HG02884 (cell line): ENCODE measurements around the gene TARS3.
A peak's percentile ranks its signal among the peaks of the same experiment; 100 is the strongest.

Source experiments
- ATAC-seq: cut with Tn5 transposase; IDR thresholded peaks from one replicate; pipeline ENCODE4 v1.9.1; 2021; ENCODE audit warnings: mild to moderate bottlenecking, moderate library complexity; ENCODE audit not compliant: unreplicated experiment

TARS3 gene

DNA sequence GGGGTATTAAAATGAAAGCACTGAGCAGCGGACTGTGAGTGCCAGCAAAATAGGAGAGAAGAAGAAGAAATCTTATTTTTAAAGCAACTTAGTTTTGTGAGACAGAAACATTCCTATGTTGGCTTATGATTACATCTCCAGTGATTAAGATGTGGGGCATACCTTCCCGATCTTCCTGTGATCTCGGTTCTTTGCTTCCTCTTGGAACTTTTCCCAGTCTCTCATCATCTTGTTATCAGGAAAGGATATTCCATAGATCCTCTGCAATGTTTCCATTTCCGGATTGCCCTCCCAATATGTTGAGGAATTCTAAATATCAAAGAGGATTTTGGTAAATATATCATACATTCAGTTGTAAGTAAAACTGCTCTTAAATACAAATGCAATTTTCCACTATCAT lies 22.2 kb downstream of the TARS3 start:
- no peak for ATAC-seq

DNA sequence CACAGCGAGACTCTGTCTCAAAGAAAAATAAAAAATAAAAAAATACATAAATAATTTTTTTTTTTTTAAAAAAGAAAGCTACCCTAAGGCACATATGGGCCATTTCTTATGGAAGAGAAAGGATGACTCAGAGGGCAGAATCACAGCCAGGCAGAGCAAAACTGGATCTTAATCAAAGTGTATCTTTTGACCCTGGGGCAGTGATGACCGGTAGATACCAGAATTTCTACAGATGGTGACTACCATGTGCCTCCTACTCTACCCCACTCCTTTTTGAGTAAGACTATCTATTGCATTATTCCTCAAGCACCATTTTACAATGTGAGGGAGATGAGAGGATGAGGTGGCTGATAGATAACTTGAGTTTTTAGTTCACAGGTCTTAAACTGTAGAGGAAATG lies 26.0 kb downstream of the TARS3 start:
- no peak for ATAC-seq

- ATAC-seq = no peak
These were observed 26.8 kb downstream of the TARS3 start for GRCh38 chr15:101697488-101697887.

GRCh38 chr15:101696829-101697228 lies 27.4 kb downstream of the TARS3 start:
- no peak for ATAC-seq

GRCh38 chr15:101694261-101694660 lies 30.0 kb downstream of the TARS3 start:
- ATAC-seq = no peak

GRCh38 chr15:101692801-101693598 lies 31.3 kb downstream of the TARS3 start:
- ATAC-seq = no peak

DNA sequence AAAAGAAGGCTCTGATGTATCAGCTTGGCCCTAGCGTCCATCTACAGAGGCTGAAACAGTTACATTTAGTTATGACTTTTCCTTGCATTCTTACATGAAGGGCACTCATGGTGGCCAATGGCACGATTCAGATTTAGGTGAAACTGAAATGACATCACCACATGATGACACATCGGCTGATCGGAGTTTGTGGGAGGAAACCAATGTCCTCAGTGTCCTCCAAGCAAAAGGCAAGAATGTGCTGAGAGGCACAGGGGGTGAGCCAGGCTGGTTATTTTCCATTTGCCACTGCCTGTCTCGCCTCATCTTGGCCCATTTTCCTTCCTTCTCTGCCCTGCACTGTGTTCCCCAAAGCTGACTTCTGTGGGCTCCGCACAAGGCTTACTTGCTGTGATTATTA lies 34.4 kb downstream of the TARS3 start:
- no peak for ATAC-seq

GRCh38 chr15:101686718-101687117 lies 37.6 kb downstream of the TARS3 start:
- no peak for ATAC-seq

DNA sequence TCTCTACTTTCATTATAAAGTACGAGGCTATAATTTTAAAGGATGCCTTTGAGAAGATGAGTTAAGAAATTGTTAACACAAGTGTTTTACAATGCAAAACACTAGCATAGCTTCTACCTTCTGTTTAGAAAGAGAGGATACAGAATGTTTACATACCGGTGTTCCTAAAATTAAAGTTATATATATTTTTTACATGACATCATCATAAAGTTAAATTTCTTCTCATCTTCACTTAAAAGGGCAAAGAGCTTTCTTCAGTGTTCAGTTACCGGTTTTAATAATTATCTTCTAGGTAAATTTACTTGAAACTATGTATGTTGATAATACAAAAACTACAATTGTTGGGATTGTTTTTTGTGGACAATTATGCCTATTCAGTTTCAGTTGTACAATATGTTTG lies 39.4 kb downstream of the TARS3 start:
- no peak for ATAC-seq

DNA sequence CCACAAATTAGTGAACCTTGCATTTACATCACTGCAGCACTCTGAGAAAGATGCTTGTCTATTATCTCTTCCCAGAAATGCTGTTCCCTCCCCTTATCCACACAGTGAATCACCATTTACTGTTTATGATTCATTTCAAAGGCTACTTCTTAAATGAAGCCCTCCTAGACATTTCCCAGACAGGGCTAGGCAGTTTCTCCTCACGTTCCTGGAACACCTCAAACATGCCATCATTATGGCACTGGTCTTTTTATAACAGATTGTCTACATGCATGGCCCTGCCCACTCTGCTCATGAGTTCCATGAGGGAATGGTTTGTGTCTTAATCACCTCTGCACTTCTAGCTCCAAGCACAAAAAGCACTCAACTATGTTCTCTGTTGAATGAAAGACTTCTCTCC lies 39.9 kb downstream of the TARS3 start:
- no peak for ATAC-seq

GRCh38 chr15:101679806-101680205 lies 44.5 kb downstream of the TARS3 start:
- no peak for ATAC-seq

DNA sequence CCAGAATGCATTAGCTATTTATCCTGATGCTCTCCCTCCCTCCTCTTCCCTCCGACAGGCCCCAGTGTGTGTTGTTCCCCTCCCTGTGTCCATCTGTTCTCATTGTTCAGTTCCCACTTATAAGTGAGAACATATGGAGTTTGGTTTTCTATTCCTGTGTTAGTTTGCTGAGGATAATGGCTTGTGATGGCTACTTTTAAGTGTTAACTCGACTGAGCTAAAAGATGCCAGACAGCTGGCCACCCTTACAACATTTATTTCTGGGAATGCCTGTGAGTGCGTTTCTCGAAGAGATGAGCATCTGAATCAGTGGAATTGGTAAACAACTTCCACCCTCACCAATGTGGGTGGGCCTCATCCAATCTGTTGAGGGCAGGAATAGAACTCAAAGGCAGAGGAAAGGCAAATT lies 47.3 kb downstream of the TARS3 start:
- ATAC-seq = no peak

- peak; percentile 86 for ATAC-seq
These were observed 48.3 kb downstream of the TARS3 start for GRCh38 chr15:101675796-101676582.

- no peak for ATAC-seq
These were observed 49.3 kb downstream of the TARS3 start for GRCh38 chr15:101675015-101675414.

GRCh38 chr15:101672298-101672697 lies 52.0 kb downstream of the TARS3 start:
- no peak for ATAC-seq

DNA sequence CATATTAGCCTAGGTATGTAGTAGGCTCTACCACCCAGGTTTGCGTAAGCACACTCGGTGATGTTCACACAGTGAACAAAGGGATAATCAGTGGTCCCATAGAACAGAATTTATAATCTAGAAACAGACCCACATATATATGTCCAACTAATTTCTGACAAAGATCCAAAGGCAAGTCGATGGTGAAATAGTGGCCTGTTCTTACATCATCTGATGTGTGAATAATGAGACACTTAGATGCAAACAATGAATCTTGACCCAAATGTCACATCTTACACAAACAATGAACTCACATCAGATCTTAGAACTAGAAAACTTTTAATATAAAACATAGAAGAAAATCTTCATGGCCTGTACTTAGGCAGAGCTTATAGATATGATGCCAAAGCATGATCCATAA lies 54.5 kb downstream of the TARS3 start:
- ATAC-seq = no peak

GRCh38 chr15:101667881-101668280 lies 56.4 kb downstream of the TARS3 start:
- ATAC-seq = no peak

- no peak for ATAC-seq
These were observed 59.9 kb downstream of the TARS3 start for GRCh38 chr15:101664303-101664913.

- ATAC-seq = no peak
These were observed 62.1 kb downstream of the TARS3 start for GRCh38 chr15:101662203-101662602.

DNA sequence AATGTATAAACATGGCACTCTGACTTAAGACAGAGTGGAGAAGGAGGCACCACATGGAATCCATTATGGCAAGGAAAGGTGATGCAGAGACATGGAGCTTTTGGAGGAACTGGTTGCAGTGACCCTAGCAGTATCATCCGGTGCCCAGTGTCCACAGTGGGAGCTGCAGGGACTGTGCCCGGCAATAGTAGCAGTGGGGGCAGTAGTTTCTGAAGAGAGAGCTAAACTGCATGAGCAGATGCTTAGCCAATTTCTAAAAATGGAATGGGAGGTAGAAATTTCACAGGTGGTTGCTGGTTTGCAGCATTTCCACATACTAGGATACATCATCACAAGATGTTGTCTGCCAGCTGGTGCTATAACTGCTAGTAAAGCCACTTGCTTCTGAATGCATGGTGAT lies 64.3 kb downstream of the TARS3 start:
- no peak for ATAC-seq

- no peak for ATAC-seq
These were observed 66.1 kb downstream of the TARS3 start for GRCh38 chr15:101657968-101658784.
